ENCODE results near the gene AHRR.
"Not testable (repeated sequence)": the region's sequence is repeated elsewhere in the genome, so short reads cannot be mapped to it uniquely, and the experiment has no call there.

Gene AHRR

GRCh38 chr5:475704-476101 is 154.2 kb downstream of the AHRR start:
- no peak for DNase-seq (ENCODE audit: low read depth)

GRCh38 chr5:476102-476813 is 154.7 kb downstream of the AHRR start:
- DNase-seq (ENCODE audit: low read depth): no peak

- DNase-seq (ENCODE audit: low read depth): no peak
These were observed 155.3 kb downstream of the AHRR start for GRCh38 chr5:476814-477175.

GRCh38 chr5:477247-477646 is 155.7 kb downstream of the AHRR start:
- DNase-seq (ENCODE audit: low read depth): no peak

- no peak for DNase-seq (ENCODE audit: low read depth)
These were observed 156.4 kb downstream of the AHRR start for GRCh38 chr5:477871-478270.

GRCh38 chr5:478369-478981 is 157.0 kb downstream of the AHRR start:
- DNase-seq (ENCODE audit: low read depth): no peak

- DNase-seq (ENCODE audit: low read depth): no peak
These were observed 157.5 kb downstream of the AHRR start for GRCh38 chr5:478982-479535.

- DNase-seq (ENCODE audit: low read depth): no peak
These were observed 158.2 kb downstream of the AHRR start for GRCh38 chr5:479566-480319.

GRCh38 chr5:481347-481746 is 159.8 kb downstream of the AHRR start:
- DNase-seq (ENCODE audit: low read depth): no peak

GRCh38 chr5:482021-482420 is 160.5 kb downstream of the AHRR start:
- DNase-seq (ENCODE audit: low read depth): no peak

- no peak for DNase-seq (ENCODE audit: low read depth)
These were observed 161.0 kb downstream of the AHRR start for GRCh38 chr5:482506-482905.

- DNase-seq (ENCODE audit: low read depth): no peak
These were observed 161.5 kb downstream of the AHRR start for GRCh38 chr5:483011-483410.

- DNase-seq (ENCODE audit: low read depth): no peak
These were observed 162.1 kb downstream of the AHRR start for GRCh38 chr5:483434-484140.

- no peak for DNase-seq (ENCODE audit: low read depth)
These were observed 163.0 kb downstream of the AHRR start for GRCh38 chr5:484556-484955.

- no peak for DNase-seq (ENCODE audit: low read depth)
These were observed 163.8 kb downstream of the AHRR start for GRCh38 chr5:485113-485945.

GRCh38 chr5:485946-486491 is 164.5 kb downstream of the AHRR start:
- DNase-seq (ENCODE audit: low read depth): no peak

GRCh38 chr5:486597-486996 is 165.1 kb downstream of the AHRR start:
- not testable (repeated sequence) for DNase-seq (ENCODE audit: low read depth)
